Mesendoderm (in vitro differentiated cells): ENCODE results near the gene SHROOM4. TPM values are rescaled to one million over a fixed set of nuclear protein-coding genes. Genes with fewer than 3 reads are reported as not detected.

Source experiments
- small RNA-seq: library from polyadenylated mRNA; stranded (forward); fragments of <200 nt; extraction: miRNeasy Mini kit (QIAGEN cat#:217004); gene quantifications from one replicate; pipeline ENCODE3, GENCODE V24; 2013; ENCODE audit not compliant: insufficient read depth

The SHROOM4 gene

Small RNAs within 50 kb of the gene (small RNA-seq; reads per million reads assigned to genes)
- not detected for gene RNU6-935P
